A673 (cell line): ENCODE measurements around the gene NEK8.

Experiments
- CTCF ChIP-seq: fragments of 300-800, 200-600 bp; sonication (generic); conservative IDR thresholded peaks from 2 replicates; pipeline ENCODE4 v1.5.1; 2017; ENCODE audit warnings: low read depth, mild to moderate bottlenecking, antibody characterized with exemption, low read length, moderate library complexity, mixed read lengths
- EZH2 ChIP-seq: fragments of 200-600 bp; sonication (generic); IDR thresholded peaks from 2 replicates; pipeline ENCODE4 v1.6.1; 2017; ENCODE audit warnings: borderline replicate concordance, low read depth, mild to moderate bottlenecking, mixed read lengths, antibody characterized with exemption, low read length; ENCODE audit not compliant: poor library complexity, severe bottlenecking

GRCh38 chr17:28743243-28744103 lies 14.9 kb downstream of the NEK8 start, which contains the start of gene TRAF4:
- TF ChIP-seq CTCF (no peak), EZH2 (no peak)
